NCI-H82 treated with DMSO at 0.1 percent for 48 hours (cell line): Measurements from ENCODE around the gene TAAR6.
A peak's percentile ranks its signal among the peaks of the same experiment; 100 is the strongest.
"Not testable (repeated sequence)": the region's sequence is repeated elsewhere in the genome, so short reads cannot be mapped to it uniquely, and the experiment has no call there.

Experiments
- DNase-seq: peaks from one replicate; lab custom pipeline; 2025; ENCODE audit not compliant: unreplicated experiment; lab: John Stamatoyannopoulos, UW

TAAR6 gene

GRCh38 chr6:132570221-132570777, at the start of gene TAAR6:
TAAR6 (plus strand) TSS chr6:132570322; CDS start chr6:132570322, 0 bp downstream.
- no peak for DNase-seq

- no peak for DNase-seq
Measured at GRCh38 chr6:132520953-132521352, 49.2 kb upstream of the TAAR6 start.

- no peak for DNase-seq
Measured at GRCh38 chr6:132524646-132525045, 45.5 kb upstream of the TAAR6 start.

- DNase-seq, result no peak
Measured at GRCh38 chr6:132525866-132526265, 44.3 kb upstream of the TAAR6 start.

GRCh38 chr6:132526461-132526860, 43.7 kb upstream of the TAAR6 start:
- no peak for DNase-seq

- no peak for DNase-seq
Measured at GRCh38 chr6:132527791-132528190, 42.3 kb upstream of the TAAR6 start.

- peak; percentile 26 for DNase-seq
Measured at GRCh38 chr6:132530293-132530974, 39.7 kb upstream of the TAAR6 start.

GRCh38 chr6:132534546-132534945, 35.6 kb upstream of the TAAR6 start:
- not testable (repeated sequence) for DNase-seq

- no peak for DNase-seq
Measured at GRCh38 chr6:132537145-132537544, 33.0 kb upstream of the TAAR6 start.

GRCh38 chr6:132537977-132538376, 32.1 kb upstream of the TAAR6 start, which contains the start of gene TAAR9:
TAAR9 (plus strand) TSS chr6:132538277; CDS start chr6:132538290, 13 bp downstream.
- no peak for DNase-seq

- DNase-seq, result no peak
Measured at GRCh38 chr6:132544826-132545225, 25.3 kb upstream of the TAAR6 start.

- peak; percentile 35 for DNase-seq
Measured at GRCh38 chr6:132548746-132549463, 21.2 kb upstream of the TAAR6 start.

- DNase-seq, result no peak
Measured at GRCh38 chr6:132551214-132551613, 18.9 kb upstream of the TAAR6 start.

- DNase-seq, result no peak
Measured at GRCh38 chr6:132552372-132552771, 17.8 kb upstream of the TAAR6 start, which contains the start of gene TAAR8. TAAR8 (plus strand) TSS chr6:132552672; CDS start chr6:132552693, 21 bp downstream.

GRCh38 chr6:132560087-132560486, 10.0 kb upstream of the TAAR6 start:
- DNase-seq, result not testable (repeated sequence)

- DNase-seq, result no peak
Measured at GRCh38 chr6:132566404-132566803, 3.7 kb upstream of the TAAR6 start.

- DNase-seq, result no peak
Measured at GRCh38 chr6:132567566-132567965, 2.6 kb upstream of the TAAR6 start.

- DNase-seq, result no peak
Measured at GRCh38 chr6:132568611-132569010, 1.5 kb upstream of the TAAR6 start.

GRCh38 chr6:132569170-132569569, 952 bp upstream of the TAAR6 start:
- DNase-seq, result no peak

GRCh38 chr6:132571774-132572173, 1.7 kb downstream of the TAAR6 start:
- DNase-seq, result no peak

GRCh38 chr6:132584698-132585097, 14.6 kb downstream of the TAAR6 start:
- DNase-seq, result no peak

GRCh38 chr6:132587424-132587823, 17.3 kb downstream of the TAAR6 start:
- DNase-seq, result no peak
